ENCODE results near the gene WNT11.

The WNT11 gene

GRCh38 chr11:76239483-76240160 lies 33.3 kb upstream of the WNT11 start:
- no peak for FAIRE-seq
- DNase-seq (ENCODE audit: extremely low spot score, insufficient read length, low read depth), result no peak

- no peak for FAIRE-seq
- no peak for DNase-seq (ENCODE audit: extremely low spot score, insufficient read length, low read depth)
These were observed 32.2 kb upstream of the WNT11 start for GRCh38 chr11:76238551-76238950.

DNA sequence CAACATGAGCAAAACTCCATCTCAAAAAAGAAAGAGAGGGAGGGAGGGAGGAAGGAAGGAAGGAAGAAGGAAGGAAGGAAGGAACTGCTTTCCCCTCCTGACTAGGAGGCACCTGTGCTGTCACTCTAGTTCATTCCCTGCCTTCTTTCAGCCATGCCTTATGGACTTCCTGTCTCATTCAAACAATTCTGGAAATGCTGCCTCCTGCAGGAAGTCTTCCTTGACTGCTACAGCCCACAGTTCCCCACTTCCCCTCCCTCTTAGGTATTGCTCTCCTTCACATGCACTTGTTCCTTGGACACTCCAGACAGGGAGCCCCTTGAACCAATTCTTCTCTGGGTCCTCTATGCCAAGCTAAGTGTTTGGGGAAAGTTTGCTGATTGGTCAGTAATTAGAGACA lies 31.6 kb upstream of the WNT11 start:
- FAIRE-seq (no peak), DNase-seq (ENCODE audit: extremely low spot score, insufficient read length, low read depth) (no peak)

GRCh38 chr11:76237000-76237649 lies 30.8 kb upstream of the WNT11 start:
- FAIRE-seq (no peak), DNase-seq (ENCODE audit: extremely low spot score, insufficient read length, low read depth) (no peak)

GRCh38 chr11:76236092-76236999 lies 30.0 kb upstream of the WNT11 start:
- no peak for FAIRE-seq
- DNase-seq (ENCODE audit: extremely low spot score, insufficient read length, low read depth), result no peak

GRCh38 chr11:76235233-76236091 lies 29.2 kb upstream of the WNT11 start:
- DNase-seq (ENCODE audit: extremely low spot score, insufficient read length, low read depth) (peak; percentile 92), FAIRE-seq (peak; percentile 76)

- peak; percentile 82 for FAIRE-seq
These were observed 28.3 kb upstream of the WNT11 start for GRCh38 chr11:76234416-76235232.

DNA sequence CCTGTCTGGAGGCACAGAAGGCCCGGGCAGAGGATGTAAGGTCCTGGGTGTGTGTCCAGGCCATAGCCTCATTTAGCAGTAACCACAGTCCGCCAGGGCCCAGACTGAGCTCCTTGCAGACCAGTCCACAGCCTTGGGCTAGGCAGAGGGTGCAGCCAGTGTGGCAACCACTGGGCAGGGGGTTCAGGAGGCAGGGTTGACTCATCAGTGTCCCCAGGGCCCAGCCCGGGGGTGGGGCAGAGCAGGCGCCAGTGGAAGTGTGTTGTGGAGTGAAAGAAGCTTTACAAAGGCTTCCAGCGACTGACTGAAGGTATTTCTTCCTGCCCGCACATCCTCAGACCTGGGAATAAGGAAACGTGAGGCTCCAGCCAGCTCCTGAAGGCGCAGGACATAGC lies 27.7 kb upstream of the WNT11 start:
- DNase-seq (ENCODE audit: extremely low spot score, insufficient read length, low read depth), result no peak
- FAIRE-seq, result no peak

More at GRCh38 chr11:76234416-76235232, 28.3 kb upstream of the WNT11 start:
- no peak for DNase-seq (ENCODE audit: extremely low spot score, insufficient read length, low read depth)

- no peak for FAIRE-seq
- no peak for DNase-seq (ENCODE audit: extremely low spot score, insufficient read length, low read depth)
These were observed 27.1 kb upstream of the WNT11 start for GRCh38 chr11:76233196-76233921.

- no peak for DNase-seq (ENCODE audit: extremely low spot score, insufficient read length, low read depth)
- FAIRE-seq, result no peak
These were observed 25.8 kb upstream of the WNT11 start for GRCh38 chr11:76232026-76232665.

- FAIRE-seq (no peak), DNase-seq (ENCODE audit: extremely low spot score, insufficient read length, low read depth) (no peak)
These were observed 24.9 kb upstream of the WNT11 start for GRCh38 chr11:76231121-76231738.

DNA sequence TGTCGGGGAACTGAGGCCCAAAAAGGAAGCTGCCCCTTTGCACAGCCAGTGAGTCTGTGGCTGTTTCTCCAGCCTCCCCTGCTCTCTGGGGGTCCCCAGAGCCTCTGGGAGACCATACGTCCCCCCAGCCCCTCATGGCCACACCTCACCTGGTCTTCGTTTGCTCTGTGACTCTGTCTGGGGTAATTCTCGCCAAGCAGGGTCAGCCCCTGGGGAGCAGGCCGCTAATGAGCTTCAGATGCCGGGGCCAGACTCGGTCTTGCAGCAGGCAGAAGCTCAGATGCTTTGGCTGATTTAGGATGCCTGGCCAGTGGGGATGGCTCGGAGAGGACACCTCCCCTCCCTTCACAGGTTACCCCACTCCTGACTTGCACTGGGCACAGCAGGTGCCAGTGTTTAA lies 24.1 kb upstream of the WNT11 start:
- DNase-seq (ENCODE audit: extremely low spot score, insufficient read length, low read depth), result no peak
- no peak for FAIRE-seq

GRCh38 chr11:76229690-76230240 lies 23.5 kb upstream of the WNT11 start:
- FAIRE-seq, result no peak

GRCh38 chr11:76228875-76229149 lies 22.5 kb upstream of the WNT11 start:
- no peak for DNase-seq (ENCODE audit: extremely low spot score, insufficient read length, low read depth)
- no peak for FAIRE-seq

More at GRCh38 chr11:76229690-76230240, 23.5 kb upstream of the WNT11 start:
- DNase-seq (ENCODE audit: extremely low spot score, insufficient read length, low read depth), result no peak

DNA sequence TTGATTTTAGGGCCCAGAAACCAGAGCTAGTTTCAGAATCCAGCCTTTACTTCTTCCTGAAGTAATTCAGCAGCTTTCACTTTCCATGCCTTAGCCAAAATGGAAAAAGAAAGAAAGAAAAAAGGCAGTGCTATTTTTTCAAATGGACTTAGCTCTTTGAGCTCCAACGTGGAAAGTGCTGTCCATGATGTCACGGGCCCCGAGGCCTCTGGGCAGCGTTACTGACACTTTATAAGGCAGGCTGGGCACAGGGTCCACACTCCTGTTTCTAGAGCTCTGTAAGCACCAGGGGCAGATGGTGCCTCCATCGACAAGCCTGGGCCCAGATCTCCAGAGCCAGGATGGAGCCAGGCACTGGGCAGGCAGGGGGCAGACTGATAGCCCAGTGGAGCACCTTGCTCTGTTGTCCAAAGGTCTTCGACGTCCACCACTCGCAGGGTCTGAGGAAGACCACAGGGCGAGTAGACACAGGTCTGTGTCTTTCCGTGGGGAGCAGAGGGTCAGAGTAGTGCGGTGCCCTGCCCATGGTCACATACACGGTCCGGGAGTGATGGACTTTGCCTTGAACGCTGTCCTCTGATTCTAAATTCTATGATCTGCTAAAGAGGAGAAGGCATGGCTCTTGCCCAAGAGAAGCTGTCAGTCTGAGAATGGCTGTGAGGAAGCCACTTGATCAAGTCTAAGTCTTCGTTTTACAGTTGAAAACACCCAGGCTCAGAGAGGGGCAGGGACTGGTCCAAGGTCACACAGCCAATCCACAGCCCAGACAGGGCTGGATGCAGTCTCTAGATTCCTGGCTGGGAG lies 22.0 kb upstream of the WNT11 start:
- no peak for DNase-seq (ENCODE audit: extremely low spot score, insufficient read length, low read depth)
- no peak for FAIRE-seq

DNA sequence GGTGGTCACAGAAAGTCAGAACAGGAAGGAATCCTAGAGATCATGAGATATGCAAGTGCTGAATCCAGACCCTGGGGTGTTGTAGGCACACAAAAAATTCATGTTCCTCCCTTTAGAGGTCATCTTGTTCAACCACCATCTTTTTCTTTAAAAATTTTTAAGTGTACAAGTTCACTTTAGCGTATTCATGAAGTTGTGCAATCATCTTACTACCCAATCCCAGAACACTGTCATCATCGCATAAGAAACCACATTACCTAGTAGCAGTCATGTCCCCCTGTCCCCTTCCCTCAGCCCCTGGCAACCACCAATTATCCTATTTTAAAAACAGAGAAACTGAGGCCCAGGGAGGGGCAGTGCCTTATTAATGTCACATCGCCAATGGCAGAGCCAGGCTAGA lies 20.3 kb upstream of the WNT11 start:
- no peak for DNase-seq (ENCODE audit: extremely low spot score, insufficient read length, low read depth)

GRCh38 chr11:76225122-76225611 lies 18.9 kb upstream of the WNT11 start:
- FAIRE-seq (no peak), DNase-seq (ENCODE audit: extremely low spot score, insufficient read length, low read depth) (no peak)

More for the DNA sequence above, 20.3 kb upstream of the WNT11 start:
- FAIRE-seq, result no peak

All from GM18507 (cell line).